Activated T-helper 9 cell treated with anti-CD3 and anti-CD28 coated beads, Interleukin-2, amount 50 U/mL, for 16 hours (primary cell): Measurements from ENCODE around the gene GDA.
"Not testable (repeated sequence)": the region's sequence is repeated elsewhere in the genome, so short reads cannot be mapped to it uniquely, and the experiment has no call there.

Source experiments
- DNase-seq: peaks from one replicate; pipeline ENCODE4 v3.0.0-alpha.2; 2020; ENCODE audit warnings: low read depth

The GDA gene

DNA sequence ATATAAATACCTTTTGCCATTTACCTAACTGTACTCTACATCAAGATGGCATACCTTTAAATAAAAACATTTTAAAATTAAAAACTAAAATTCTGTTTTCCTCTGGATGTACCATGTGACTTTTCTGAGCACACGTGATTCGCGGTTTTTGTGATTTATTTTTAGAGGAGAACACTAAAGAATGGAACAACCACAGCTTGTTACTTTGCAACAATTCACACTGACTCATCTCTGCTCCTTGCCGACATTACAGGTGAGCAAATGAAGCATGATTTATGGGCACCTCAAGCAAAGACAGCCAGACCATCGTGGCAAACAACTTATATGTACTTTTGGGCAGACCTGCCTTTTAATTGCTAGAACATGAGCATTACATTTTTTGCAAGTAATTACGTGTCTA is 61.3 kb downstream of the GDA start:
- DNase-seq, result no peak

GRCh38 chr9:72211047-72211446 is 61.8 kb downstream of the GDA start:
- DNase-seq, result no peak

- no peak for DNase-seq
These were observed 64.7 kb downstream of the GDA start for GRCh38 chr9:72213906-72214305.

GRCh38 chr9:72217306-72217842 is 68.1 kb downstream of the GDA start:
- no peak for DNase-seq

DNA sequence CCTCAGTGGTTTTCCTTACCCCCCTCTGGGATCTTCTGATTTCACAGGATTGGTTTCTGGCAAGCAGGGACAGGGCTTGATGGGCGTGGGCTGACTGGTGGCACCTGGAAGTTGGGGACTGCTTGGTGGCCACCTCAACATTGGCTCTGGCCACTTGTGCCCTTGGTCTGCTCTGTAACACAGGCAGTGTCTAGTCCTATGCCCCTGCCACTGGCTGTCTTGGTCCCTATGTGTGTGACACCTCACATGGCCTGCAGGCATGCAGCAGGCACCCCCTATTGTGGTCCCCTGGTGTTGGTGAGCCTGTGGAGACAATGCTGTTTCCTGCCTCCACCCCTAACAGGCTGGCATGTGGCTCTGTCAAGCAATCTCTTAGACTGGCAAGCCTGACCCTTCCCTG is 71.3 kb downstream of the GDA start:
- no peak for DNase-seq

DNA sequence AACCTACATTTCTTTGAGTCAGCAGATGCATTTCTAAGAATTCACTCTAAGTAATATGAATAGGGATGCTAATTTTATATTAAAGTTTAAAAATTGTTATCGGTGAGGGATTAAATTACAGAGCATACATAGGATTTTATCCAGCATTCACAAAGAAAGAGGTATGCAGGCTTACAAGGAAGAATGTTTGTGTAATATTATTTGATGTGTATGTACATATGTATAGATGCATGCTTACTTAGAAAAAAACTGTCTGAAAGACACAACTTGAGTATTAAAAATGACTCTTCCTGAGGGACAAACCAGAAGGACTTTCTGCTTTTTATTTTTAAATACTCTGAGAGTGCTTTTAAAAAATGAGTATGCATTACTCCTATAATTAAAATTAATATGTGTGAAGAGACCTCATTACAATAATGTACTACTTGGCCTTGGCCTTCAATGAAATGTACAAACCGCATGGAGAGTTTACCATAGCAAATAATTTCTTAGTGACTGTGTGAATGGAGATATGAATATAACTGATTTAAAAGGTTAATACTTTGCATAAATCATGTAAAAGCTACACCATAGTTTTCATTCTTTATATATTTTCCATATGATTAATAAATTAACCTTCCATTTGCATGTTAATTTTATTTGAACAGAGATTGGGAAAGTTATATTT is 77.0 kb downstream of the GDA start:
- no peak for DNase-seq

DNA sequence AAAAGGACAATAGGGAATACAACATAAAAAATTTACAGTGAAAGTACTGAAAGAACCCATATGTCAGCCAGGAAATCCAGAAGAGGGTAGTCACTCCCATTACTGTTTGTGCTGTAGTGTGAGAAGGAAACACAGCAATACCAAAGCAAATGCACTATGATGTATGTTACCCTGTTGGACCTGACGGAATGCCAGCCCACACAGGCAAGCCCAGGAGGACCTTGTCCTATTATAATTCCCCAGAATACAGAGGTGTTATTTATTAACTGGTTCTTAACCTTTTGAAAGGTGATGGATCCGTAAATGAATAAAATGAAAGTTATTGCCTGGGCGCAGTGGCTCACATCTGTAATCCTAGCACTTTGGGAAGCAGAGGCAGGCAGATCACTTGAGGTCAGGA is 79.0 kb downstream of the GDA start:
- DNase-seq, result no peak

GRCh38 chr9:72232778-72233177 is 83.5 kb downstream of the GDA start:
- DNase-seq, result no peak

DNA sequence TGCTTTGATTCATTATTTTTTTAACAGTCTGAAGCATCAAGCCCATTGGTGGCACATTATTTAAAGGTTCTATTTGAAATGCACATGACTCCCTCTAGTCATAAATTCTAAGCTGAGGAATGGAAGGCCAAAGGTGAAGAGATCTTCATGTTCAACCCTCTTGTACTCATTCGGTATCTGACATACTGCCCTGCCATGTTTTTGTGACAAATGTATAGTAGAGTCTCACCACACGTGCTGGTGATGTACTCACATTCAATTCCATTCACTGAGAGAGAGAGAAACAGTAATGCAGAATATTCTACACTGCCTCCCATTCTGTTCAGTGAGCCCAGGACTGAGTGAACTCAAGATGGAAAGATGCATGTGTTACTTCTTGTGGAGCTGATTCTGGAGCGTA is 98.3 kb downstream of the GDA start:
- DNase-seq, result no peak

DNA sequence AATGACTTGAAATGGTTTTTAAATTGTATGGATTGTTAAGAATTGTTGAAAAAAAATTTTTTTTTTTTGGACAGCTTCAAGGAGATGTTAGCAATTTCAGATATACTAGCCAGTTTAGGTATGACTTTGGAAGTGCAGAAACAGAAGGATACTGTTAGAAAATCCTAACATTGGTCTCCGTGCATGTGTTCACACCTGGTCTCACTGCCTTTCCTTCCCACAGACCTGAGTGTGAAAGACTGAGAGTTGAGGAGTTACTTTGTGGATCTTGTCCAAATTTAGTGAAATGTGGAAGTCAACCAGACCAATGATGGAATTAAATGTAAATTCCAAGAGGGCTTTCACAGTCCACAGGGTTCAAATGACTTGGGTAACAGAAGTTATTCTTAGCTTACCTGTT is 102.3 kb downstream of the GDA start:
- DNase-seq, result no peak

DNA sequence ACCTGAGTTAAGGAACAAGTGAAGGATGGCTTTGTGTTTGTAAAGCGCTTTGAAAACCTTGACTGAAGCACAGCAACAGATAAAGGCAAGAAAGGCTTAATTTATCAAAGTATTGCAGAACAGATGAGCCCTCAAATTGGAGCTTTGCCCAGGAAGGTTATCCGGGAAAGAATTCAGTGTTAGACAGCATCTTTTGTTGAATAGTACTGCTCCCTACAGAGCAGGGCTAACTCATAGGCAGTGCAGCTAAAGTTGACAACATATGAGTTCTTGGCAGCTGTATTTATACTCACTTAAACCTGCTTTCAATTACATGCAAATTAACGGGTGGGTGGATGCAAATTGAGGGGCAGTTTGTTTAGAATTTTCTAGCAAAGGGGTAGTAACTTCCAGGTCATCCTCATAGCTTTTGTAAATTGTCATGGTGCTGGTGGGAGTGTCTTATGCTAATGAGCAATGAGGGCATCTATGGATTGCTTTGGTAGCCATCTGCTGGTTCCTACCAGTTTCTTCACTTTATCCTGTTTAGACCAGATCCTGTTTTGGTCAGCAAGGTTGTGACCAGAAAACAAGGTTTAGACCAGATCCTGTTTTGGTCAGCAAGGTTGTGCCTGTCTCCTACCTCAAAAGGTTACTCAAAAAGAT is 105.8 kb downstream of the GDA start:
- DNase-seq, result no peak

- no peak for DNase-seq
These were observed 106.3 kb downstream of the GDA start for GRCh38 chr9:72255569-72255968.

- DNase-seq, result no peak
These were observed 107.7 kb downstream of the GDA start for GRCh38 chr9:72256931-72257330.

DNA sequence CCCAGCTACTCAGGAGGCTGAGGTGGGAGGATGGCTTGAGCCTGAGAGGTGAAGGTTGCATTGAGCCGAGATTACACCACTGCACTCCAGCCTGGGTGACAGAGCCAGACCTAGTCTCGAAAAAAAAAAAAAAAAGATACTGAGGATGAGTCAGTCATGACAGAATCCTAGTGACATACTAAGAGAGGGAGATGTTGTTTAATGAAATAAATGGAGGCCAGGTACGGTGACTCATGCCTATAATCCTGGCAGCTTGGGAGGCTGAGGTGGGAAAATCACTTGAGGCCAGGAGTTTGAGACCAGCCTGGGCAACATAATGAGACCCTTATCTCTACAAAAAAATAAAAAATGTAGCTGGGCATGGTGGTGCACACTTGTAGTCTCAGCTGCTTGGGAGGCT is 108.6 kb downstream of the GDA start:
- DNase-seq, result no peak

DNA sequence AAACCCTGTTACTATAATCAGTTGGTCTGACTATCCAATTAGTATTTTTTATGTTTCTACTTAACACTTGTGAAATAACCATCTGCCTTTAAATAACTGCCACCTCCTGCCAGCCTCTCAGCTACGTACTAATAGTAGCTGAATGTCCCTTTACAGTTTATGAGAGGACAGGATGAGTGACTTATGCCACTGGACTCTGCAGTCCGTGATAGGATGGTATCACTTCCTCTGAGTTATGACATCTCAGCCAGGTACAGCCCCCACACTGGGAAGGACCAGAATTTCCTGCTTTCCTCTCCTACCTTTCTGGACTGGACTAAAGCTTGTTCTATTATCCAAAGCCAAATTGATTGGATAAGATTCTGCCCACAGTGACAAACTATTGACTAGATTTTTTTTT is 112.8 kb downstream of the GDA start:
- no peak for DNase-seq

- no peak for DNase-seq
These were observed 114.3 kb downstream of the GDA start for GRCh38 chr9:72263572-72263971.

DNA sequence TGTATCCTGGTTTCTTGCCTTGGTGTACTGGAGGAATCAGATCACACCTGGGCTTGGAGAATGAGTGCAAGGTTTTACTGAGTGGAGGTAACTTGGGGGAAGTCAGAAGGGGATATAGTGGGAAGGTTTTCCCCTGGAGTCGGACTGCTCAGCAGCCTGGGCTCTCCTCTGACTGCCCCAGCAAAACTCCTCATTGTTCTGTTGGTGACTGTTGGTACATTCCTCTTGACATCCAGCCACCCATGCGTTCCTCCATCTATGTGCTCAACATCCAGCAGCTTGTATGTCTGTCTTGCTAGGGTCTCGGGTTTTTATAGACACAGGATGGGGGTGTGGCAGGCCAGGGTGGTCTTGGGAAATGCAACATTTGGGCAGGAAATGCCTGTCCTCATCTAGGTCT is 119.7 kb downstream of the GDA start:
- DNase-seq, result no peak

DNA sequence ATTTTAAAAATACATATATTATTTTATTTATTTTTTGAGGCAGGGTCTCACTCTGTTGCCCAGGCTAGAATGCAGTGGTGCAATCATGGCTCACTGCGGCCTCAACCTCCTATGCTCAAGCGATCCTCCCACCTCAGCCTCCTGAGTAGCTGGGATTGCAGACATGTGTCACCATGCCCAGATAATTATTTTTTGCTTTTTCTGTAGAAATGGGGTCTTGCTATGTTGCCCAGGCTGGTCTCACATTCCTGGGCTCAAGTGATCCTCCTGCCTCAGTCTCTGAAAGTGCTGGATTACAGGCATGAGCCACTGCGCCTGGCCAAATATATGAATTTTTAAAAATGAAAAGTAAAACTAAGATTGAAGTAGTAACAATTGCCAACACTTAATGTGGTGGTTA is 121.1 kb downstream of the GDA start:
- DNase-seq, result not testable (repeated sequence)

DNA sequence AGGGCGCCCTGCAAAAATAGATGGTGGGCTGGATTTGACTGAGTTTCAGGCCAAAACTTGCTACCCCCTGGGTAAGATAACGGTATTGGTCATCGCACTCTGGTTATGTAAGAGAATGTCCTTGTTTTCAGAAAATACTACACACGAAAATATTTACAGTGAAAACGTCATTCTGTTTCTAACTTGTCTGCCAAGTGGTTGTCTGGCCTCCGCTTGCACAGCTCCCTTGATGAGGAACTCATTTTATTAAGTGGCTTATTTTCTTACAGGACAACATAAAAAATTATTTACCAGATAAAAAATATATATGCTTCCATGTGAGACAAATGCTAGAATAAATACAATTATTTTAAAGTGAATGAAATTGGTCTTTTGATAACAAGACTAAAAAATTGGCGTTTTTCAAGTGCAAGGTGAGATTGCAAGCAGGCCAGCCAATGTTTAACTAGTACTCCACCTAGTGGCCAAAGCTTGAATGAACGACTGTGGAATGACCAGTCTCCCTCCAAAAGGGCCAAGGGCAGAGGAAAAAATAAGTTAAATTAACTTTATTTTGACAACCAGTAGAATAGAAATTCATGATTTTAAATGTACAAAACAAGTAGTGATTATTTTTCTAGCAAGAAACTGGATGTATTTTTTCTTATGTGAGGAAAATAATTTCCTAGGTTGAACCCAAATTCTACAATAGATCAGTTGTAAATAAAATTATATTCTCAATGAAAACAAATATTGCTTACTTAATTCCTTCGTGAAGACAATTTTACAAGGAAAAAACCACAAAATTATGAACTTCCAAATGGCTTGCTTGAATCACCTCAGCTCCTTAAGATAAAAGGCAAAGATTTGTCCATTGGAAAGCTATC is 122.6 kb downstream of the GDA start:
- DNase-seq, result no peak

DNA sequence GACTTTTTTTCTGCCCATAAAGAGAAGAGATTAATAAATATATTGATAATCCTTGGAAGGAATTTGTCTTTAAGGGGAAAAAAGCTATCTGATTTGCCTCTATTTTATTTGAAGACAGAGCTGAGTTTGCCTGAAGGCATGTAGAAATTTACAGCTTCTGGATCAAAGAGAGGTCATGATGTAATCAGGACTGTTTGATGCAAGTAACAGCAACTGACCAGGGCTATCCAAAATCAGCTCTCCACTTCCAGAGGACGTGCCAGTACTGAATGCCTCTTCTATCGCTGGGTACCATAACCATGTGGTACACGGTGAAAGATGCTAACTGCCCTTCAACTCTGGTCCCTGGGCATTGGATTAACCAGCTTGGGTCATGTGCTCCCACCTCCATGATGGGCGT is 125.2 kb downstream of the GDA start:
- no peak for DNase-seq

GRCh38 chr9:72274916-72275315 is 125.7 kb downstream of the GDA start:
- no peak for DNase-seq

- no peak for DNase-seq
These were observed 127.2 kb downstream of the GDA start for GRCh38 chr9:72276429-72276828.

GRCh38 chr9:72278959-72279358 is 129.7 kb downstream of the GDA start:
- no peak for DNase-seq
